GM18505 (cell line): ENCODE data around the gene SCGB1C2.
"Not testable (repeated sequence)": the region's sequence is repeated elsewhere in the genome, so short reads cannot be mapped to it uniquely, and the experiment has no call there.

ENCODE experiments used
- ATAC-seq: cut with Tn5 transposase; IDR thresholded peaks from one replicate; pipeline ENCODE4 v1.9.1; 2021; ENCODE audit not compliant: unreplicated experiment
- POLR2A ChIP-seq: IDR thresholded peaks from 4 replicates; pipeline ENCODE4 v1.6.1; 2011; ENCODE audit warnings: borderline replicate concordance; ENCODE audit not compliant: insufficient read depth, insufficient read length; ENCODE audit errors: extremely low read depth

Gene SCGB1C2

GRCh38 chr17:155576-155975, 18.2 kb downstream of the SCGB1C2 start:
- no peak for TF ChIP-seq POLR2A
- ATAC-seq, result no peak

GRCh38 chr17:156094-156621, 18.8 kb downstream of the SCGB1C2 start:
- ATAC-seq, result no peak
- no peak for TF ChIP-seq POLR2A

GRCh38 chr17:156946-157345, 19.6 kb downstream of the SCGB1C2 start:
- ATAC-seq, result no peak
- no peak for TF ChIP-seq POLR2A

GRCh38 chr17:157901-158300, 20.5 kb downstream of the SCGB1C2 start:
- TF ChIP-seq POLR2A, result no peak

GRCh38 chr17:158379-158778, 21.0 kb downstream of the SCGB1C2 start:
- ATAC-seq, result no peak
- no peak for TF ChIP-seq POLR2A

More at GRCh38 chr17:157901-158300, 20.5 kb downstream of the SCGB1C2 start:
- no peak for ATAC-seq

- no peak for TF ChIP-seq POLR2A
- no peak for ATAC-seq
These were observed 22.2 kb downstream of the SCGB1C2 start for GRCh38 chr17:159609-160008.

- ATAC-seq, result no peak
- no peak for TF ChIP-seq POLR2A
These were observed 23.0 kb downstream of the SCGB1C2 start for GRCh38 chr17:160336-160735.

GRCh38 chr17:161481-161880, 24.1 kb downstream of the SCGB1C2 start:
- no peak for TF ChIP-seq POLR2A
- no peak for ATAC-seq

- ATAC-seq, result no peak
- TF ChIP-seq POLR2A, result no peak
These were observed 25.3 kb downstream of the SCGB1C2 start for GRCh38 chr17:162689-163088.

GRCh38 chr17:163514-164098, 26.2 kb downstream of the SCGB1C2 start:
- no peak for TF ChIP-seq POLR2A
- ATAC-seq, result no peak

- ATAC-seq, result no peak
- no peak for TF ChIP-seq POLR2A
These were observed 27.2 kb downstream of the SCGB1C2 start for GRCh38 chr17:164303-165235.

GRCh38 chr17:165939-166338, 28.6 kb downstream of the SCGB1C2 start:
- no peak for TF ChIP-seq POLR2A
- no peak for ATAC-seq

GRCh38 chr17:168614-169013, 31.2 kb downstream of the SCGB1C2 start:
- ATAC-seq, result not testable (repeated sequence)

- ATAC-seq, result no peak
- no peak for TF ChIP-seq POLR2A
These were observed 32.8 kb downstream of the SCGB1C2 start for GRCh38 chr17:170130-170670.
